HG02588 (cell line): ENCODE measurements around the gene SINHCAF.

Experiments
- ATAC-seq: cut with Tn5 transposase; IDR thresholded peaks from one replicate; pipeline ENCODE4 v1.9.1; 2021; ENCODE audit warnings: mild to moderate bottlenecking, moderate library complexity; ENCODE audit not compliant: unreplicated experiment

The SINHCAF gene

DNA sequence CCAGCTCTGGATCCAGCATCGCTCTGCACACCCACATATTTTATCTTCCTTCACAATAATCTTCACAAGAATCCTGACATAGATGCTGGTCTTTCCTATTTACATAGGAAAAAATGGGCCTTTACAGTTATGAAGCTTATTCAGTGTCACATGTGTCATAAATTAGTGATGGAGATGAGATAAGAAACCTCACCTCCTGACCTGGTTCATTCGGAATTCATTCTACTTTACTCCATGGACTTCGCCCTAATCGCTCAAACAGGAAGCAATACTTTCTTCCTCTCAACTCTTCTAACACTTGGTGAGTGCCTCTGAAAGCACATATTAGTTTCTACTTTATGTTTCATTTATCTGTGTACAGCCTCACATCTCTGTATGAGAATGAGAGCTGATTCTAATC, 12.0 kb upstream of the SINHCAF start:
- ATAC-seq: no peak

GRCh38 chr12:31331242-31331641, 5.3 kb upstream of the SINHCAF start:
- ATAC-seq: no peak

- ATAC-seq: no peak
Measured at GRCh38 chr12:31326736-31327659, 1.0 kb upstream of the SINHCAF start.

DNA sequence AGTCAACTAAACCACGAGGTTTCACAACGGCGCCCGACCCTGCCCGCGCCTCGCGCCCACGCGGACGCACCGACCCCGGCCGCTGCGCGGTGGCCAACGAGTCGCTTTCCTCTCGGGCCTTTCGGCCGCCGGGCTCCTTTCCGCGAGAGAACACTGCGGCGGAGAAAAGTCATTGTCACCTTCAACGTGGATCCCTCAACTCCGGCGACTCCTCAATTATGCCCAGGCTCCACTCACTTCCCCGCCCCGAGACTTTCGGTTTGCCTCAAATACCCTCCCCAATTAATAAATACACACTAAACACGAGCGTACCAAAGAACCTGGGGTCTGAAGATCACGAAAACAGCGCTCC, 450 bp downstream of the SINHCAF start:
- no peak for ATAC-seq

DNA sequence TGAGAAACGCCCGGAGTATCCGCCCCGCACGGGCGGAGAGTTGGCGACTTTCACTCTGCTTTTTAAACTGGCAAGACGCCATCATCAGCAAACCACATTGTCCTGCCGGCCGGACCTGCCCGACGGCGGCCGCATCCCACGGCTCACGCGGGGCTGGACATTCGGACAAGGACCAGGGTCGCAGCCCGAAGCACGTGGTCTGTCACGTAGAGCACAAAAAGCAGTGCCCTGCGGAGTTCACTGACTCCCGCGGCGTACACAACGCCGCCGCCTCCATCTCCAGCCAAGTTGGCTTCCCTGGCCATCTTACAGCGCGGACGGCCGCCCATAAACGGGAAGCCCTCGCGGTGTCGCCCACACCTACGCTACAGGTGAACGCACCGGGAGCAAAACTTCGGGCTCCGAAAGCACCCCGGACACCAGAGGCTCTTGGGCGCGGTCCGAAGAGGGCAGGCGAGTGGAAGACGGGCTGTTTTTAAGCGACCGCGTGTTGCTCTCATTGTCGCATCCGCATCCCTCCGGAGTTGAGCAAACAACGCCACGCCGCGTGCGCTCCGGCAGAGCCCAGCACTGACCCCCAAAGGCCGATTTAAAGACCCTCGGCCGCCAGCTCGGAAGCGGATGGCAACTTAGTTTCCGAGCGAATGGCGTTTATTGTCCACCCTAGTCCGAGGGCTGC, 966 bp downstream of the SINHCAF start:
- no peak for ATAC-seq

DNA sequence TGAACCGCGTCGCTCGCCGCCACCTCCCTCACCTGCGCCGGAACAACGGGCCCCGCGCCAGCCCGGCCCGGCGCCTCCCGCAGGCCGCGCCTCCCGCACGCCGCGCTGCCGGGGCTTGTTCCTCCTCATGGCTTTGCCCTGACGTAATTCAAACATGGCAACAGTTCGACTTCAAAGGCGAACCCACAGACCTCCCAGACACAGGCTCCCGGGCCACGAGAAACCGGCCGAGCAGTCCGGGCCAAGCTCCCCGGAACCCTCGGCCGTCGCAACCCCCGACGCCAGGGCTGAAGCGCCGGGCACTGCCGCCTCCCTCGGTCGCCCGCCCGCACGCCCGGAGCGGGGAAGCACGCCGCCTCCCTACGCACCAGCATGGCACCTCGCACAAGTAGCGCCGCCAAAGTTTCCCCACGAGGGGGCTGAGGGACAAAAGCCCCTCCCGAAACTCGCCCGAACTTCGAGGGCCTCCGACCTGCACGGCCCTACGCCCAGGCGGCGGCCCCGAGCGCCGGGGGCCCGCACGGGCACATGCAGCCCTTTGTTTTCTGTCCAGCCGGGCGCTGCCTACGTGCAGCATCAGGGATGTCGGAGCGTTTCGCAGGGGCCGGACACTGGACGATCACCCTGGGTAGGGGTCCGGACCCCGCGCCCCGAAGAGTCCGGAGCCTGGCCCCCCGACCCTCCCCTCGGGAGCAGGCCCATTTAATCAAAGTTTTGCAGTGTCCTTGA, 1.7 kb downstream of the SINHCAF start:
- ATAC-seq: peak; percentile 26

- peak; percentile 24 for ATAC-seq
Measured at GRCh38 chr12:31323391-31324115, 2.4 kb downstream of the SINHCAF start.

DNA sequence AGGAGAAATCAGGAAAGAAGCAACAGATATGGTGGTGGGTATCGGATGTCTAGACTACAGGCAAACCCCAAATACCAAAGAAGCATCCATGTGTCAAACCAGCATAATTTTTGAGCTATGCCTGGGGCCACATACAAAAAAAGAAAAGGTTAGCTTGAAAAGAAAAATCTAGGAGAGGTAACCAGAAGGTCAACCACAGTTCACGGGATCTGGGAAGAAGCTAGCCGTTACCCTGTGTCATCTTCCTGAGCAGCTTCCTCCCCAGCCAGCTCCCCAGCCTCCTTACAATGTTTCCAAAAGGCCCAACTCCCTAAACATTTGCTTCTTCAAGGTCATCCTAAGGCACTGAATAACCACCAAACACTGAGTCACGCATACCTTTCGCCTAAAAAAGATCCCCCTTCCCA, 3.1 kb downstream of the SINHCAF start:
- ATAC-seq: no peak

DNA sequence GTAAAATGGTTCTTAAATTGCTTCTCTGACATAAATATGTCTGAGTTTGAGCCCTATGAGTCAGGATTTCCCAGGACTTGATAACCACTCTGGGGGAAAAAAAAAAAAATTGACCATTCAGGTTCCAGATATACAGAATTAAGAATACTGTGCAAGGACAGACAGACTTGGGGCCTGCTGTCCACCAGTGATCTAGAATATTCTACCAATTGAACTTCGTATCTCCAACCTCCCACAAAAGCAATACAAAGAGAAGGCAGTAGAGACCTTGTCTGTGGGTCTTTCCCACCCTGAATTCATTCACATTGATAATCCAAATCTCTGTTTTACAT, 4.1 kb downstream of the SINHCAF start:
- no peak for ATAC-seq

DNA sequence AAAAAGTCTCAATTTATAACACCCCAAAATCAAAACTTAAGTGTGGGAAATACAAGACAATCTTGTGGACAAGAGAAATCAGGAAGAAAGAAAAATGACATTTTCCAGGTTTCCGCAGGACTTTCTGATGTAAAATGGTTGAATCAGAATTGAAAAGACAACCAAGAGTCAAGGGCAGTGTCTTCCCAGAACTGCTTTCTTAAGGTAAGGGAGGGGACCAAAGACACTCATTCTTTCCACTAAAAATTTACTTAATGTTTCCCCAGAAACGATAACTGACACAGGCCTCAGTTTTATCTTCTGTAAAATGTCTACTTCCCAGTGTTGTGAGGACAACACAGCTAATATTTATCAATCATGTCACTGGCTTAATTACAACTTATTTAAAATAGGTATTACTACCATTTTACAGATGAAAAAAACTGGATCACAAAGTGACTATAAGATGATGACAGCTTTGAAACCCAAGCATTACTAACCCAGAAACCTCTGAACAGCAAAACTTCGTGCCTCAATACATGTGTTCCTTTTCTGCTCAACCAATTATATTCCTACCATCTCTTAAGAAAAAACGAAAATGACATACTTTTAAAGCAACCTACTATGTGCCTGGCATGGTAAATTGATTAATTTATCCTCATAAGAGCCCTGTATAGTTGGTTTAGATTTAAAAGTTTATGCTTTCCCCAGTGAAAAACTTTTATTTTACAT, 4.6 kb downstream of the SINHCAF start:
- ATAC-seq: no peak

DNA sequence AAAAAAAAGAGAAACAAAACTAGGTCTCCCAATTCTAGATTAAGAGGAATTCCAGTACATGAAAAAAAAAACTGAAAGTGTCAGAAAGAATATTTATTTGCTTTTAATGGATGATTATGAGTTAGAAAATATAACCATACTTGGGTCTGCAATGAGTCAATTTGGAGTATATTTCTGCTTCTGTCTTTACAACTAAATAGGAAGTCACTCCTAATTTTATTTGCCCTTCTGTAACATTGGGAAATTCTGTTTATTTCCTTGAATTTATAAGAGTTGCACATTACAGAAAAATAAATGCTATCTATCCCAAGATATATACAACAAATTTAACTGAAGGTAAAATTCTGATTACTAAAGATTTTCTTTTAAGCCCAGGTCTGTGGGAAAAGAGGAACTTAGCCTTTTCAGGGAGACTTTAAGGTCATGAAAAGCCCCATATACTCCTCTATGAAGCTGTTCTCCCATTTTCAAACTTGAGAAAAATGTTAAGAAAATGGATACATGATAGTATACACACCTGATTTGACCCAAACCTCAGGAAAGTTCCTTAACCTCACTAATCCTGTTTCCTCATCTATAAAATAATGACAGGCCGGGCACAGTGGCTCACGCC, 7.2 kb downstream of the SINHCAF start:
- ATAC-seq: no peak

- ATAC-seq: no peak
Measured at GRCh38 chr12:31317471-31318395, 8.2 kb downstream of the SINHCAF start.

- ATAC-seq: no peak
Measured at GRCh38 chr12:31316891-31317290, 9.1 kb downstream of the SINHCAF start.

DNA sequence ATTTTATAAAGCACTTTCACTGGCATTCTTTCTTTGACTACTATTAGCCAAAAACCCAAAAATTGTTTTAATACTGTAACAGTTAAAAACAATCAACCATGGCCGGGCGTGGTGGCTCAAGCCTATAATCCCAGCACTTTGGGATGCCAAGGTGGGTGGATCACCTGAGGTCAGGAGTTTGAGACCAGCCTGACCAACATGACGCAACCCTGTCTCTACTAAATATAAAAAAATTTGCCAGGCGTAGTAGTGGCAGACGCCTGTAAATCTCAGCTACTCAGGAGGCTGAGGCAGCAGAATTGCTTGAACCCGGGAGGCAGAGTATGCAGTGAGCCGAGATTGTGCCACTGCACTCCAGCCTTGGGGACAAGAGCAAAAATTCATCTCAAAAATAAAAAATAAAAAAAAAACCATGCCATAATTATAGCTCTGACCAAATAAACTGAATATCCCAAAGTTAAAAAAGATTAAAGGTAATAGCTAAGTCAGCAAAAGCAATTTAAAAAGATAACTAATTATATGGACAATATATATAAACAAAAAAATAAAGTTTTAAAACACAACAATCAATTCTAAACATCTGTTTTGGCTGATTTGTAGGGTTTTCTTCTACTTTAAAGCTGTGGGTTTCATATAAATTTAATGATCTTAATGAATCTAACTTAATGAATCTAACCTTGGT, 10.0 kb downstream of the SINHCAF start:
- no peak for ATAC-seq

- ATAC-seq: no peak
Measured at GRCh38 chr12:31315044-31315715, 10.8 kb downstream of the SINHCAF start.

DNA sequence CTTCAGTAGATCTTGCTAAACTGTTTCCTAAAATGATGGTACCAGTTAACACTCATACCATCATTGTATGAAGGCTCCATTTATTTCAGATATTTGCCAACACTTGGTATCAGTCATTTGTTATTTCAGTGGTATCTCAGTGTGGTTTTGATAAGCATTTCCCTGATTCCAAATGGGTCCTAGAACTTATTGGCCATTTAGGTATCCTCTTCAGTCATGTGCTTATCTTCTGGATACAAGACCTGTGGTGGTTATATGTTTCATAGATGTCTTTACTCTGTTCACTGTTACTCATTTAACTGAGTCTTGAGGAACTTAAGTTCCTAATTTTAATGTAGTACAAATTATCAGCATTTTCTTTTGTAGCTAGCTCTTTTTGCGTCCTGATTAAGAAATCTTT, 13.5 kb downstream of the SINHCAF start:
- ATAC-seq: no peak

DNA sequence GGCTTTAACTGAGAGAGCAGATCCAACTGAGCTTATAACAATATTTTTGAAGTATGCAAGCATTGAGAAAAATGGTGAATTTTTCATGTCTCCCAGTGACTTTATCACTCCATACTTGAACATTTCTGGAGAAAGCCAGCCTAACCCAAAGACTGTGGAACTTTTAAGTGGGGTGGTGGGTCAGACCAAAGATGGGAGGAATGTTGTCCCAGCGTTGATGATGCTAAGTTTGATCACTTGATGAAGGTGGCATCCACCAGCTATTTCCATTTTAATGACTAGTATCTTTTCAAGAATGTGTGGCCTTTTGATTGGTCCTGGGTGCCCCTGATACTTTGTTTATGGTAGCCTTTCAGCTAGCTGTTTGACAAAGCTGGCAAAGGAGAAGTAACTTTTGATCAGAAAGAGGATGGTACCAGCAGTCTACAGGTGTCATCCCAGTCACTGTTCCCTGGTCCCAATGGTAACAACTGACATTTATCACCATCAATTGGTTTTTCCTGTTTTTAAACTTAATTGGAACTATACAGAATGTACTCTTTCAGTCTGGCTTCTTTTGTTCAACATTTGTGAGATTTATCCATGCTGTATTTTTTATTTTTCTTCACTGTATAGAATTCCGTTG, 14.2 kb downstream of the SINHCAF start:
- no peak for ATAC-seq
